Heart left ventricle (tissue), 16 donors: ENCODE data around the gene TRAFD1. TPM values are rescaled to one million over a fixed set of nuclear protein-coding genes. Genes with fewer than 3 reads are reported as not detected.

Source experiments
- ATAC-seq, 4 donors: fragments of 200-7000 bp; cut with Tn5 transposase; one replicate each; pipeline ENCODE4 v1.9.1; 2020 to 2022; ENCODE audit warnings: moderate library complexity in 4 of 4, mild to moderate bottlenecking in 3 of 4, moderate number of reproducible peaks in 1 of 4
- DNase-seq, 5 donors: peaks; one replicate each; pipeline ENCODE4 v3.0.0-alpha.2; 2020
- H3K27ac ChIP-seq, 12 donors: fragments of 200-600 bp; sonication (generic) in 4 of 12; one replicate each; pipeline versions ENCODE4 v1.5.0 to v1.8.0; 2016 to 2022; ENCODE audit warnings: mild to moderate bottlenecking in 2 of 12
- H3K27me3 ChIP-seq, 9 donors: fragments of 200-600 bp; sonication (generic) in 2 of 9; one replicate each; pipeline versions ENCODE4 v1.5.1 to v1.8.0; 2016 to 2022; ENCODE audit warnings: mild to moderate bottlenecking in 3 of 9
- H3K36me3 ChIP-seq, 9 donors: fragments of 200-600 bp; sonication (generic) in 2 of 9; one replicate each; pipeline versions ENCODE4 v1.5.0 to v1.8.0; 2018 to 2022; ENCODE audit warnings: mild to moderate bottlenecking in 2 of 9
- H3K4me1 ChIP-seq, 12 donors: fragments of 200-600 bp; sonication (generic) in 4 of 12; one replicate each; pipeline versions ENCODE4 v1.5.0 to v1.8.0; 2016 to 2022; ENCODE audit warnings: mild to moderate bottlenecking in 3 of 12
- H3K4me3 ChIP-seq, 12 donors: fragments of 200-600 bp; sonication (generic) in 4 of 12; one replicate each; pipeline versions ENCODE4 v1.5.0 to v1.8.0; 2017 to 2022; ENCODE audit warnings: mild to moderate bottlenecking in 9 of 12, moderate library complexity in 4 of 12
- H3K9me3 ChIP-seq, 12 donors: fragments of 200-600 bp; sonication (generic) in 4 of 12; one replicate each; pipeline versions ENCODE4 v1.5.0 to v1.8.0; 2016 to 2022; ENCODE audit warnings: mild to moderate bottlenecking in 1 of 12
- CTCF ChIP-seq, 12 donors: fragments of 200-600 bp; sonication (generic) in 4 of 12; IDR thresholded peaks; one replicate each; pipeline versions ENCODE4 v1.5.0 to v1.8.0; 2018 to 2022; ENCODE audit warnings: antibody characterized with exemption in 12 of 12, mild to moderate bottlenecking in 5 of 12
- POLR2A ChIP-seq, 2 donors: fragments of 450-650 bp; IDR thresholded peaks; one replicate each; pipeline ENCODE4 v1.6.1; 2017; ENCODE audit warnings: antibody characterized with exemption in 2 of 2, mild to moderate bottlenecking in 2 of 2, moderate library complexity in 2 of 2
- WGBS, 4 donors: extraction: QIAGEN DNeasy Blood & Tissue Kit in 2 of 4; methylation state at CpG; one replicate each; pipeline versions ENCODE4 v1.1.5 to v1.1.7; 2013 to 2018; 5-methylcytosine and 5-hydroxymethylcytosine counted together
- intact Hi-C, 10 donors: fragments of 100-400 bp; cut with DNase I; formaldehyde crosslinking; loops; one replicate each; pipeline versions ENCODE4 v1.11.1 to v1.14.2; 2022
- polyA plus RNA-seq, 2 donors: library from polyadenylated mRNA; stranded (reverse); fragments of 200-250 nt; gene quantifications; one replicate each; pipeline ENCODE4 v1.2.3, GENCODE V29; 2013
- total RNA-seq, 9 donors: library from RNA; depleted of rRNA in 2 of 9; stranded (reverse); fragments of >200 nt in 2 of 9; fragmentation: NEBNext Ultra II Directional in 3 of 9; extraction: Animal tissue kit (Norgen Biotek cat#: 25700) in 3 of 9; gene quantifications; one replicate each; pipeline versions ENCODE4 v1.1.0 to v1.2.4, GENCODE V29; 2016 to 2023
- donor health status: ischemic (EF 13 %, LVEDD 7.1; RV severe dilation, severe dysfunction).
- donor health status: healthy with polysubstance abuse.
- donor health status: DM: no; HTN: yes; CAD: no.
- donor health status: DM: no; HTN: no; CAD: no.
- donor health status: ischemic (EF 25% LVEDD 6.9; RV normal size, moderate dysfunction).
- donor health status: ischemic (EF 25% LVEDD 5.7; RV mildly dilated, moderate dysfunction).
- donor health status: healthy.
- donor health status: DM: yes; HTN: yes; CAD: no.
- donor health status: ischemic (EF 35%, LVEDD 5.7; RV mildly dilated, moderate dysfunction).
- donor health status: nonischemic (EF 11% LVEDD 7.7; RV severe dilation, severe dysfunction).
- donor health status: DM: yes; HTN: yes; CAD: no.
- donor health status: PGD.
- donor health status: ischemic (EF 29% LVEDD 5.4; RV normal size, mild dysfunction).
- donor health status: nonischemic (EF 23%, LVEDD 6.1; RV moderate dilation, normal function).

Gene TRAFD1
- total and polyA plus RNA-seq, 11 donors: 6.7 to 84.7 (median 22.7) TPM

DNA sequence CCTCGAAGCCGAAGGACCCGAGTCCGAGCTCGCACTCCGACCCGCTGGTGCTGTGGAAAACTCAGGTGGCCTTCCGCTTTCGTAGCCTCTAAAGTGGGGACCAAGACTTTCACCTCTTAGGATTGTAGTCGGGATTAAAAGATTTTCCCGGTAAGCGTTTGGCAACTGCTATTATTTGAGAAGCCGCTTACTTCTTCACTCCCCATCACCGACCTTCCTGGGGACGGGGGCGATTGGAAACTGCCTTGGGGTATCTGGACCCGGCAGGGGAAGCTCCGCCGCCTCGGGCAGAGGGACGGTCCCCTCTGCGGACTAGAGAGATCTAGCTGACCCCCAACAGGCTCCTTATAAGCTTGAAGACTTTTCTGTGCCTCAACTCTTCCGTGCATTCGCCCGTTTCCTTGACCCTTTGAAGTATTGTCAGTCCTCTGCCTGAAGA, 659 bp downstream of the TRAFD1 start:
- TF ChIP-seq POLR2A (IDR thresholded peaks at IDR 0.05) (no peak), CTCF (IDR thresholded peaks at IDR 0.05) (no peak)
- WGBS, 4 donors: 2 to 3% (median 2%) methylated on average over 22 to 25 of the region's 25 CpGs
- Histone ChIP-seq H3K27ac (peak overlapping the region; percentile 75 to 95 (median 90)), H3K27me3 (no peaks in the 10 kb centered on the region), H3K36me3 (peaks cover 0 to 2% (median 0%) of the 10 kb centered on the region in 9 donors), H3K4me1 (peaks cover 7 to 80% (median 63%) of the 10 kb centered on the region in 12 donors), H3K4me3 (peak overlapping the region; percentile 63 to 96 (median 81)), H3K9me3 (no peaks in the 10 kb centered on the region)
- ATAC-seq: no peak
- intact Hi-C loops: loop anchor here in 1 of 10 donors (10.0 kb wide), 1 partner anchor 111 kb away; the partner anchor contains the start of genes ERP29 and TMEM116
- DNase-seq: peak in 1 of 5 donors; percentile 24

DNA sequence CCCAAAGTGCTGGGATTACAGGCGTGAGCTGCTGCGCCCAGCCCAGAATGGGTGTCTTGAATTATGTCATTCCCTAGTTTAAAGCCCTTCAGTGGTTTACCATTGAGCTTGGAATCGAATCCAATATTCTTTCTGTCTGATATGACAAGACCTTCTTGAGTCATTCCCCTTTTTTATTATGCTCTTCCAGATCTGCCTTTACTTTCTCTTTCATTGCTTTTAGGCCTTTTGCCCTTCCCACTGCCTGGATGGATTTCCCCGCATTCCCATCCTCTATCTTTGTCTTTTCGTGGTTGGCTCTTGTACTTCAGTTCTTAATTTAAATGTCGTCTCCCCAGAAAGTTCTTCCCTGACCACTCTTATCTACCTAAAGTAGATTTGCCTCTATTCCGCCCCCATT, 1.6 kb downstream of the TRAFD1 start:
- DNase-seq (no peak), ATAC-seq (no peak)
- intact Hi-C loops: loop anchor here in 1 of 10 donors (10.0 kb wide), 1 partner anchor 112 kb away; the partner anchor contains the start of genes ERP29 and TMEM116
- Histone ChIP-seq H3K9me3 (no peaks in the 10 kb centered on the region), H3K4me3 (peak overlapping the region in 7 of 12 donors; percentile 69 to 96 (median 74)), H3K36me3 (peaks cover 0 to 9% (median 0%) of the 10 kb centered on the region in 9 donors), H3K27me3 (no peaks in the 10 kb centered on the region), H3K27ac (peak overlapping the region in 2 of 12 donors; percentile 91 to 95), H3K4me1 (peaks cover 7 to 80% (median 67%) of the 10 kb centered on the region in 12 donors)
- 78 to 86% (median 80%) methylated on average over 7 of the region's 7 CpGs for WGBS, 4 donors
- no peak for TF ChIP-seq POLR2A (IDR thresholded peaks at IDR 0.05)
- no peak for TF ChIP-seq CTCF (IDR thresholded peaks at IDR 0.05)

DNA sequence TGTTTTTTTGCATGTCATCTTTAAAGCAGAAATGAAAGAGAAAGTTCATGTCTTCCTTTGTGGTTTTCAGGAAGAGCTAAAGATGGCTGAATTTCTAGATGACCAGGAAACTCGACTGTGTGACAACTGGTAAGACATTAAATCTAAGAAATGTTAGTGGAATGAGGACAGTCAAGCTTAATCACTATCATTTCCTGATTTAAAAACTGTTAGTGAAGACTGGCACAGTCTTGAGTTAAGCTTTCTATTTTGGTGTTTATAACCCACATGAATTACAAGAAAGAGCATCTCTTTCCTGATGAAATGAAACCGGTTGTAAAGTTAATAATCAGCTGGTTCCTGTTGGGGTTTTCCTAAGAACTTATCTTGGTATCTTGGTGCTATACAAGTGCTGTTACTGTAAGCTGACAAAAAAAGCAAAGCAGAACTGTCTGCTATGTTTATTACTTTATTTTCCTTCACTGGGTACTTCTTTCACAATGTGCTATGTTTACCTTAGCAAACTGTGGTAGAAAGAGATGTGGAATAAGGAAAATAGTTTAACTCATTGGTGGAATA, 5.2 kb downstream of the TRAFD1 start:
- peaks cover 7 to 74% (median 55%) of the 10 kb centered on the region in 12 donors for H3K4me1 ChIP-seq
- no peaks in the 10 kb centered on the region for H3K27me3 ChIP-seq
- peak overlapping the region in 7 of 12 donors; percentile 6 to 36 (median 28) for H3K4me3 ChIP-seq
- TF ChIP-seq CTCF (IDR thresholded peaks at IDR 0.05) (no peak), POLR2A (IDR thresholded peaks at IDR 0.05) (no peak)
- ATAC-seq: peak in 1 of 4 donors; percentile 25
- intact Hi-C loops: no loop called here
- peak overlapping the region in 11 of 12 donors; percentile 44 to 95 (median 54) for H3K27ac ChIP-seq
- H3K36me3 ChIP-seq: peaks cover 0 to 40% (median 17%) of the 10 kb centered on the region in 9 donors
- H3K9me3 ChIP-seq: no peaks in the 10 kb centered on the region
- no peak for DNase-seq
- WGBS, 4 donors: 14 to 24% (median 16%) methylated on average over 2 of the region's 2 CpGs

- Histone ChIP-seq H3K36me3 (peaks cover 0 to 51% (median 28%) of the 10 kb centered on the region in 9 donors), H3K9me3 (no peaks in the 10 kb centered on the region), H3K4me3 (peak overlapping the region in 1 of 12 donors; percentile 36), H3K4me1 (peaks cover 3 to 68% (median 49%) of the 10 kb centered on the region in 12 donors), H3K27me3 (no peaks in the 10 kb centered on the region), H3K27ac (peak overlapping the region in 5 of 12 donors; percentile 44 to 95 (median 67))
- TF ChIP-seq CTCF (IDR thresholded peaks at IDR 0.05) (no peak), POLR2A (IDR thresholded peaks at IDR 0.05) (no peak)
- no peak for ATAC-seq
- 72 to 87% (median 78%) methylated on average over 1 of the region's 1 CpG for WGBS, 4 donors
- no peak for DNase-seq
- intact Hi-C loops: no loop called here
Measured at GRCh38 chr12:112131686-112132085, 6.3 kb downstream of the TRAFD1 start.
